Measurements from ENCODE around the gene KPNA6. TPM values are rescaled to one million over a fixed set of nuclear protein-coding genes. Genes with fewer than 3 reads are reported as not detected.

KPNA6 gene
- total and polyA plus RNA-seq, 10 of the 15 experiments (the other 5 are each of a cell fraction or from before 2014, with no cell fraction given) = 11.1 to 55.6 (median 25.9) TPM

- WGBS (ENCODE audit: insufficient coverage, insufficient replicate concordance, low lambda C conversion rate, missing lambda C conversion rate) = 97% methylated on average over 6 of the region's 6 CpGs
- peaks cover 58% of the 10 kb centered on the region for H3K79me2 ChIP-seq (ENCODE audit: control insufficient read depth, insufficient read depth, low read length)
- H3K4me3 ChIP-seq = peak overlapping the region; percentile 89
- H3K36me3 ChIP-seq (ENCODE audit: control insufficient read depth in 2 of 2, insufficient read depth in 2 of 2, low read length in 1 of 2) = peaks cover 4 to 26% of the 10 kb centered on the region in 2 experiments
- ATAC-seq = no peak
- H4K20me1 ChIP-seq (ENCODE audit: control insufficient read depth, insufficient read depth) = no peaks in the 10 kb centered on the region; the same call in 1 of the 2 replicates
- TF ChIP-seq ZNF384 (IDR thresholded peaks at IDR 0.05; ENCODE audit: borderline replicate concordance, low read depth, low read length) = peak; percentile 45; the same call in 1 of the 2 replicates
- no peak for TF ChIP-seq CEBPB (IDR thresholded peaks at IDR 0.05; ENCODE audit: borderline replicate concordance in 1 of 2, low read depth in 2 of 2, low read length in 2 of 2)
- TF ChIP-seq, protein P1, sequence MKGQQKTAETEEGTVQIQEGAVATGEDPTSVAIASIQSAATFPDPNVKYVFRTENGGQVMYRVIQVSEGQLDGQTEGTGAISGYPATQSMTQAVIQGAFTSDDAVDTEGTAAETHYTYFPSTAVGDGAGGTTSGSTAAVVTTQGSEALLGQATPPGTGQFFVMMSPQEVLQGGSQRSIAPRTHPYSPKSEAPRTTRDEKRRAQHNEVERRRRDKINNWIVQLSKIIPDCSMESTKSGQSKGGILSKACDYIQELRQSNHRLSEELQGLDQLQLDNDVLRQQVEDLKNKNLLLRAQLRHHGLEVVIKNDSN (IDR thresholded peaks at IDR 0.05; ENCODE audit: borderline replicate concordance, extremely low read length, insufficient read depth, low read depth, low read length) = no peak
- TF ChIP-seq KAT2A (conservative IDR thresholded peaks at IDR 0.05; ENCODE audit: control insufficient read depth, low read depth, low read length) = no peak
- no peak for TF ChIP-seq IRF3 (IDR thresholded peaks at IDR 0.05)
- TF ChIP-seq, protein P2, sequence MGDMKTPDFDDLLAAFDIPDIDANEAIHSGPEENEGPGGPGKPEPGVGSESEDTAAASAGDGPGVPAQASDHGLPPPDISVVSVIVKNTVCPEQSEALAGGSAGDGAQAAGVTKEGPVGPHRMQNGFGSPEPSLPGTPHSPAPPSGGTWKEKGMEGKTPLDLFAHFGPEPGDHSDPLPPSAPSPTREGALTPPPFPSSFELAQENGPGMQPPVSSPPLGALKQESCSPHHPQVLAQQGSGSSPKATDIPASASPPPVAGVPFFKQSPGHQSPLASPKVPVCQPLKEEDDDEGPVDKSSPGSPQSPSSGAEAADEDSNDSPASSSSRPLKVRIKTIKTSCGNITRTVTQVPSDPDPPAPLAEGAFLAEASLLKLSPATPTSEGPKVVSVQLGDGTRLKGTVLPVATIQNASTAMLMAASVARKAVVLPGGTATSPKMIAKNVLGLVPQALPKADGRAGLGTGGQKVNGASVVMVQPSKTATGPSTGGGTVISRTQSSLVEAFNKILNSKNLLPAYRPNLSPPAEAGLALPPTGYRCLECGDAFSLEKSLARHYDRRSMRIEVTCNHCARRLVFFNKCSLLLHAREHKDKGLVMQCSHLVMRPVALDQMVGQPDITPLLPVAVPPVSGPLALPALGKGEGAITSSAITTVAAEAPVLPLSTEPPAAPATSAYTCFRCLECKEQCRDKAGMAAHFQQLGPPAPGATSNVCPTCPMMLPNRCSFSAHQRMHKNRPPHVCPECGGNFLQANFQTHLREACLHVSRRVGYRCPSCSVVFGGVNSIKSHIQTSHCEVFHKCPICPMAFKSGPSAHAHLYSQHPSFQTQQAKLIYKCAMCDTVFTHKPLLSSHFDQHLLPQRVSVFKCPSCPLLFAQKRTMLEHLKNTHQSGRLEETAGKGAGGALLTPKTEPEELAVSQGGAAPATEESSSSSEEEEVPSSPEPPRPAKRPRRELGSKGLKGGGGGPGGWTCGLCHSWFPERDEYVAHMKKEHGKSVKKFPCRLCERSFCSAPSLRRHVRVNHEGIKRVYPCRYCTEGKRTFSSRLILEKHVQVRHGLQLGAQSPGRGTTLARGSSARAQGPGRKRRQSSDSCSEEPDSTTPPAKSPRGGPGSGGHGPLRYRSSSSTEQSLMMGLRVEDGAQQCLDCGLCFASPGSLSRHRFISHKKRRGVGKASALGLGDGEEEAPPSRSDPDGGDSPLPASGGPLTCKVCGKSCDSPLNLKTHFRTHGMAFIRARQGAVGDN (IDR thresholded peaks at IDR 0.05) = no peak
- no peak for TF ChIP-seq CBX3 (IDR thresholded peaks at IDR 0.05; ENCODE audit: borderline replicate concordance, low read depth)
- TF ChIP-seq RELB (IDR thresholded peaks at IDR 0.05; ENCODE audit: low read depth) = no peak
- ChIA-PET CTCF (interaction anchor here (1.3 to 4.2 kb wide), 2 partner anchors 34 to 68 kb away, joined by 3 to 16 read pairs; no protein-coding TSS in a partner anchor), SMC1A (ENCODE audit: uncharacterized antibody, unreplicated experiment) (interaction anchor here (0.8 to 4.0 kb wide), 5 partner anchors 16 to 218 kb away, joined by 3 to 26 read pairs (median 4); partner anchors contain the start of genes CCDC28B and KPNA6), RAD21 (ENCODE audit: unreplicated experiment) (interaction anchor here (0.8 to 3.9 kb wide), 4 partner anchors 16 to 109 kb away, joined by 3 to 22 read pairs (median 12); partner anchors contain the start of genes CCDC28B and TMEM39B), POLR2A (interaction anchor here (0.7 to 3.5 kb wide), 8 partner anchors 16 to 551 kb away, joined by 3 to 16 read pairs (median 5); partner anchors contain the start of genes BSDC1, CCDC28B and TMEM39B)
- H3K4me2 ChIP-seq (ENCODE audit: control insufficient read depth, insufficient read depth) = peak overlapping the region; percentile 100
- no peaks in the 10 kb centered on the region for H3K27me3 ChIP-seq (replicated peaks in 1 of 2; ENCODE audit: control insufficient read depth in 2 of 2, insufficient read depth in 2 of 2, low read length in 1 of 2)
- H3K9ac ChIP-seq (ENCODE audit: control insufficient read depth, insufficient read depth, low read length) = peak overlapping the region; percentile 90; the same call in 1 of the 2 replicates
- no peak for DNase-seq (ENCODE audit: low read depth, low spot score)
- in situ Hi-C loops (cut with MboI) = no loop called here
- BruUV-seq (replicated peaks) = no TSS peak
- H3K27ac ChIP-seq (ENCODE audit: control insufficient read depth, insufficient read depth) = no peak overlapping the region; the same call in 1 of the 2 replicates
- no peaks in the 10 kb centered on the region for H3K9me3 ChIP-seq (replicated peaks; ENCODE audit: control insufficient read depth, insufficient read depth, low read length)
- no peak for FAIRE-seq
- peaks cover 20% of the 10 kb centered on the region for H3K4me1 ChIP-seq (ENCODE audit: control insufficient read depth, insufficient read depth, low read length)
- no peak overlapping the region for H2AFZ ChIP-seq (ENCODE audit: control insufficient read depth, low read depth, low read length)
- intact Hi-C loops (cut with micrococcal nuclease; ENCODE audit: unreplicated experiment) = no loop called here
Measured at GRCh38 chr1:32182060-32182459, 74.2 kb downstream of the KPNA6 start.
